ENCODE measurements around the gene ANKRD31.
"Not testable (repeated sequence)": the region's sequence is repeated elsewhere in the genome, so short reads cannot be mapped to it uniquely, and the experiment has no call there.

DNA sequence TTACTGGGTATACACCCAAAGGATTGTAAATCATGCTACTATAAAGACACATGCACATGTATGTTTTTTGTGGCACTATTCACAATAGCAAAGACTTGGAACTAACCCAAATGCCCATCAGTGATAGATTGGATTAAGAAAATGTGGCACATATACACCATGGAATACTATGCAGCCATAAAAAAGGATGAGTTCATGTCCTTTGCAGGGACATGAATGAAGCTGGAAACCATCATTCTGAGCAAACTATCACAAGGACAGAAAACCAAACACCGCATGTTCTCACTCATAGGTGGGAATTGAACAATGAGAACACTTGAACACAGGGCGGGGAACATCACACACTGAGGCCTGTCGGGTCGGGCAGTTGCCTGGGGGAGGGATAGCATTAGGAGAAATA is 61.8 kb downstream of the ANKRD31 start:
- TF ChIP-seq, protein P1, sequence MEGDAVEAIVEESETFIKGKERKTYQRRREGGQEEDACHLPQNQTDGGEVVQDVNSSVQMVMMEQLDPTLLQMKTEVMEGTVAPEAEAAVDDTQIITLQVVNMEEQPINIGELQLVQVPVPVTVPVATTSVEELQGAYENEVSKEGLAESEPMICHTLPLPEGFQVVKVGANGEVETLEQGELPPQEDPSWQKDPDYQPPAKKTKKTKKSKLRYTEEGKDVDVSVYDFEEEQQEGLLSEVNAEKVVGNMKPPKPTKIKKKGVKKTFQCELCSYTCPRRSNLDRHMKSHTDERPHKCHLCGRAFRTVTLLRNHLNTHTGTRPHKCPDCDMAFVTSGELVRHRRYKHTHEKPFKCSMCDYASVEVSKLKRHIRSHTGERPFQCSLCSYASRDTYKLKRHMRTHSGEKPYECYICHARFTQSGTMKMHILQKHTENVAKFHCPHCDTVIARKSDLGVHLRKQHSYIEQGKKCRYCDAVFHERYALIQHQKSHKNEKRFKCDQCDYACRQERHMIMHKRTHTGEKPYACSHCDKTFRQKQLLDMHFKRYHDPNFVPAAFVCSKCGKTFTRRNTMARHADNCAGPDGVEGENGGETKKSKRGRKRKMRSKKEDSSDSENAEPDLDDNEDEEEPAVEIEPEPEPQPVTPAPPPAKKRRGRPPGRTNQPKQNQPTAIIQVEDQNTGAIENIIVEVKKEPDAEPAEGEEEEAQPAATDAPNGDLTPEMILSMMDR (IDR thresholded peaks at IDR 0.05): not testable (repeated sequence)
- not testable (repeated sequence) for TF ChIP-seq POLR2AphosphoS5 (IDR thresholded peaks at IDR 0.05)
